ENCODE results near the gene SVOPL.

Gene SVOPL

DNA sequence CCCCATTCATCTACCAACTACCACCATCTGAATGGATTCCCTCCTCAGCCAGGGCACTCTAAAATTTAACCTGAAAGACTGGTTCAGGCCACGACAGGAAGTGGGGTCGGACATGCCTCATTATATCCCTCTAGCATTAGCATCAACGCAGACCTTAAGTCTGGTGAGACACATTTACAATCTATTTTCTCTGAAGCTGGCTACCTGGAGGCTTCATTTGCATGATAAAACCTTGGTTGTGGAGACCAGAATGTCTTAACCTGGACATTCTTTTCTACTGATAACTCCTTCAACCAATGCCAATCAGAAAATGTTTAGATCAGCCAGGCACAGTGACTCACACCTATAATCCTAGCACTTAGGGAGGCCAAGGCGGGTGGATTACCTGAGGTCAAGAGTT lies 42.3 kb downstream of the SVOPL start:
- no peak for DNase-seq

DNA sequence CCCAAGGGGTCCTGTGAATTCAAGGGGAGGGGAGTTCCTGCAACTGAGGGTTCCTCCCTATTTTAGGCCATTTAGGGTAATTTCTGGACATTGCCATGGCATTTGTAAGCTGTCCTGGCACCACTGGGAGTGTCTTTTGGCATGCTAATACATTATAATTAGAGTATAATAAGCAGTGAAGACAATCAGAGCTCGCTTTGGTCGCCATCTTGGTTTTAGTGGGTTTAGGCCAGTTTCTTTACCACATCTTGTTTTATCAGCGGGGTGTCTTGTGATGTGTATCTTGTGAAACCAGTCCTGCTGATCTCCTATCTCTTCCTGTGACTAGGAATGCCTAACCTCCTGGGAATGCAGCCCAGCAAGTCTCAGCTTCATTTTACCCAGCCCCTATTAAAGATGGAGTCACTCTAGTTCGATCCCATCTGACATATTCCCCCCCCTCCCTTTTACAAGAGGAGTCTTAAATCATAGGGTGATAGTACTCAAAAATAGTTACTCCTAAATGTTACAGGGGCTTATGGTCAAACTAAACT lies 43.2 kb downstream of the SVOPL start:
- DNase-seq = no peak

DNA sequence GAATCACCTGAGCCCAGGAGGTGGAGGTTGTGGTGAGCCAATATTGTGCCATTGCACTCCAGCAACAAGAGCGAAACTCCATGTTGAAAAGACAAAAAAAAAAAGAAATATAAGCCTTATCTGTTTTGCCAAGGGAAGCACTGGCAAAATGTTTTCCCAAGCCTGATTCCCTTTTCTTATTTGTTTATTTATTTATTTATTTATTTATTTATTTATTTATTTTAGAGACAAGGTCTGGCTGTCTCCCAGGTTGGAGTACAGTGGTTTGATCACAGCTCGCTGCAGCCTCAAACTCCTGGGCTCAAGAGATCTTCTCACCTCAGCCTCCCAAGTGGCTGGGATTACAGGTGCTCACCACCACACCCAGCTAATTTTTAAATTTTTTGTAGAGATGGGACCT lies 44.2 kb downstream of the SVOPL start:
- no peak for DNase-seq

DNA sequence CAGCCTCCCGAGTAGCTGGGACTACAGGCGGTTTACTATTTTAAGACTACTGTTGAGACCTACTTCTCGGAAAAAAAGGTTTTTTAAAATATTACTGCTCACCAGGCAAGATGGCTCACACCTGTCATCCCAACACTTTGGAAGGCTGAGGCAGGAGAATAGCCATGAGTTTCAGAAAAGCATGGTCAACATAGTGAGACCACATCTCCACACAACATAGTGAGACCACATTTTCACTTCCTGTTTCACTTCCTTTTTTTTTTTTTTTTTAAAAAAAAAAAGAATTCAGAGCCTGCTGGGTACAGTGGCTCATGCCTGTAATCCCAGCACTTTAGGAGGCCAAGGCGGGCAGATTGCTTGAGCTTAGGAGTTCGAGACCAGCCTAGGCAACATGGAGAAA lies 46.5 kb downstream of the SVOPL start:
- DNase-seq = no peak

DNA sequence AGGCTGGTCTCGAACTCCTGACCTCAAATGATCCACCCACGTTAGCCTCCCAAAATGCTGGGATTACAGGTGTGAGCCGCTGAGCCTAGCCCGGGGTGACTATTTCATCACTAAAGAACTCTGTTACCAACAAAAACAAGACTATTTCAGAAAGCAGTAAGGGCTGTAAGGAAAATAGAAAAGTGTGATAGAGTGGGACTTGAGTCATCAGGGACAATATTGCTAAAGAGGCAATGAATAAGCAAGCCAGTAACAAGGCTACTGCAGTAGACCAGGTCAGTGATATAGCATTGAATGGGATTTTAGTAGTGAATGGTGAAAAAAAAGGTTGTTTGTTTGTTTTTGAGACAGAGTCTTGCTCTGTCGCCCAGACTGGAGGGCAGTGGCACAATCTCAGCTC lies 51.7 kb downstream of the SVOPL start:
- no peak for DNase-seq

DNA sequence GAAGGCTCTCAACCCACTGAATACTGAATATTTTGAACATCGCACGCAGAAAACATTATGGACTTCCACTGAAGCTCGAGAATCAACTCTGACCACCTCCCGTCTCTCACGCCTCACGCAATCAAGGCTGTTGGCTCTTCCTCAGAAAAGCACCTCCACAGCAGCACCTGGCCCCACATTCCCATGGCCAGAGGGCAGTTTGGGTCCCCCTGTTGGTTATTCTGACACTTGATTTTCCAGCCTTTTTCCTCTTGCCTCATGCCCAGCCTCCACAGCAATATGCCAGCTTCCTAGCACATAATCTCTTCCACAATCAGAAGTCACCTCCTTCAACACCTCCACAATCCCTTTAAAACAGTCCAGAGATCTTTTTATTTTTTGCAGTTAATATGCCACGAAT lies 55.9 kb downstream of the SVOPL start:
- no peak for DNase-seq

DNA sequence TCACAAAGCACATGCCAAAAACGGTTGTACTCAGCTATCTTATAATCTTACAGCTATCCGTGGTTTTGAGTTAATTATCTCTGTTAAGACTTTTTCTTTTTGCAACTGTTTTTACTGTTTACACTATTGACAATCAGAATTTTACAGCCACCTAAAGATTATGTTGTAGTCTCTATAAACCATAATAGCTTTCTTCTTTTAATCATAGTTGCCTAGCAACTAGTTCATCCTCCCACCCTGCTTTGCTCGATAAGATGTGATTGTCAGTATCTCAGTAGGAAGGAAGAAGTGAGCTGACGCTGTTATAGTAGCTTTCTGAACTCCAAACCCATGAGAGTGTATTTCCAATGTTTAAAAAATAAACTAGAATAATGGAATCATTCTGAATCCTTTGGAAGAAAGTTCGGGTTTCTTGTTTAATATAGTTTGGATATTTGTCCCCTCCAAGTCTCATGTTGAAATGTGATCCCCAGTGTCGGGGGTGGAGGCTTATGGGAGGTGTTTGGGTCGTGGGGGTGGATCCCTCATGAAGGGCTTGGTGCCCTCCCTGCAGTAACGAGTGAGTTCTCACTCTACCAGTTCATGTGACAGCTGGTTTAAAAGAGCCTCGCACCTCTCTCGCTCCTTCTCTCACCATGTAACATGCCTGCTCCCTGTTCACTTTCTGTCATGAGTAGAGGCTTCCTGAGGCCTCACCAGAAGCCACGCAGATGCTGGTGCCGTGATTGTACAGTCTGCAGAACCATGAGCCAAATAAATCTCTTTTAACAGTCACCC lies 68.1 kb downstream of the SVOPL start:
- no peak for DNase-seq

DNA sequence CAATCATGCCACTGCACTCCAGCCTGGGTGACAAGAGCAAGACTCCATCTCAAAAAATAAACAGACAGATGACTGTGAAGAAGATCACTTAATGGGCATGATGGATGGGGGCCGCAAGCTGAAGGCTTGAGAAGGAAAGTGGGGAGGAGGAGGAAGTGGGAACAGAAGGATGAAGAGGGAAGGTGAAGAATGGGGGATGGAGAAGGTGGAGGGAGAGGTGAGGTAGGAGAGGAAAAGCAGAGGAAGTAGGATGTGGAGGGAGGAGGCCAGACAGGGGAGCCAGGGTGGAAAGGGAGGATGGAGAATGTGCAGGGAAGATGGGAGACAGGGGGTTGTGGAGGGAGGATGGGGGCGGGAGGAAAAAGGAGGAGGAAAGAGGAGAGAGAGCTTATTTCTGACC lies 68.8 kb downstream of the SVOPL start:
- DNase-seq = no peak

DNA sequence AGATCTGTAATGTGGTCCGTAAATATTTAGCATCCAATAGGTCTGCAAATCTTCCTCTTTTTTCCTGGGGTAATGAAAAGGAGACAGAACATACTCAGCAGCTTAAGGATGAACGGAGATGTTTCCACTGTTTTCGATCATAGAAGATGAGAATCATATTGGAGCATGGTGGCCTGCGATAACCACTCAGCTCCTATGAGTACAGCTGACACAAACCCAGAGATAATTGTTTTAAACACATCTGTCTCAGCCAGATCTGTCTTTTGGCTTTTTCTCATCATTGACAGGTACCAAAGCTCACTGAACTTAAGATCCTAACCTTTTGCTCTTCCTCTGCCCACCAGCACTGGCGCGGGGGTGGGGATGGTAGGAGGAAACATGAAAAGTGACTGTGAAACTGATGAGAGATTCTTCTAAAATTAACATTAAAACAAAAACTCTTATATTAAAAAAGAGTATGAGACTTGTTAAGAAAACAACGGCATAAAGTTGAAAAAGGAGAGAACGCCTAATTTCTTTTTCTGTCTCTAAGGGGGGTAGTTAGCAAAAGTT lies 71.0 kb downstream of the SVOPL start:
- DNase-seq = no peak

DNA sequence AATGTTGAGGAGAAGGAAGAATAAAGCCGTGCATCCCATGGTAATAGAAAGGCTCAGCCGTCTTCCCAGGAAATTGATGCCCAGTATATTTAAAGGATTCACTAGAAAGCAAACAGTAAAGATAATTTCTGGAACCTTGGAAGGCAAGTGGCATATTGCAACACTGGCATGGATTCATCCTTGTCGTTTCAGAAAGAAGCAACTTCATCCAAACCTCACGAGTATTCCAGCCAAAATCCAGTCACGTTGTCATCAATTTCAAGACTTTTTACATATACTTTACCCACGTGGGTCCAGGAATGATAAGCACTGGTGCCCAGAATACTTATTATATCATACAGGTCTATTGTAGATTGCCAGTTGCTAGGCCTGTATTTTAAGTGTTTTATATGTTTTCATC lies 73.8 kb downstream of the SVOPL start:
- no peak for DNase-seq

DNA sequence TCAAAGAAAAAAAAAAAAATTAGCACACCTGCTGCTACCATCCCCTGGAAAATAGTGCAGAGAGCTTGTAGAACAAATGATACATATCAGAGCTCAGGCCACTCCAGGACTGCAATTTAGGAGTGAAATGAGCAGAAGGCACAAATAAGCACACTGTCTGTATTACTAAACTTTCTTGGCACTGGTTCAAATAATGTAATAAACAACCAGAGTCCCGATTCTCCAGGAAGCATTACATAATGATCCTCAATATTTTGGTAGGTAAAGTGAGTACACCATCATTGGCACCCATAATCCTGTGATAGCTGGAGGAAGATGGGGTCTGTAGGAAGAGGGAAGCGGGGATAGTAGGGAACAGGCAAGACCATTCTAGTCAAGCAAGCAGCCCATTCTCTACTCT lies 74.3 kb downstream of the SVOPL start:
- no peak for DNase-seq

DNA sequence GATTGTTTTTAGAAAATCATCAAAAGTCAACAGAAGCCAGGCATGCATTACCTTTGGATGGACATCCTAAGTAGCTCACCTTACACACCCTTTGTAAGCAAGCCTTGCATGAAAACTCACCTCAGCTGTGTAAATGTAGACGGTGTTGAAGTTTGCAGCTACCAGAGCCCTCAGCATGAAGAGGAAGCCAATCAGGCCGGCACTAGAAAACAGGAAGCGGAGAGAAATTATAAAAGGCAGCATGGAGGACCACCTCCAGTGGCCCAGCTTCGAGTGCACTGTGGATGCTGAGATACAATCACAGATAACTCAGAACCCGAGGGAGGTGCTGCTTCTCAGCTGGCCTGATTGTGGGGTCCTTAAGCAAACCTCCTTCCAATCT lies 75.3 kb downstream of the SVOPL start:
- no peak for DNase-seq

DNA sequence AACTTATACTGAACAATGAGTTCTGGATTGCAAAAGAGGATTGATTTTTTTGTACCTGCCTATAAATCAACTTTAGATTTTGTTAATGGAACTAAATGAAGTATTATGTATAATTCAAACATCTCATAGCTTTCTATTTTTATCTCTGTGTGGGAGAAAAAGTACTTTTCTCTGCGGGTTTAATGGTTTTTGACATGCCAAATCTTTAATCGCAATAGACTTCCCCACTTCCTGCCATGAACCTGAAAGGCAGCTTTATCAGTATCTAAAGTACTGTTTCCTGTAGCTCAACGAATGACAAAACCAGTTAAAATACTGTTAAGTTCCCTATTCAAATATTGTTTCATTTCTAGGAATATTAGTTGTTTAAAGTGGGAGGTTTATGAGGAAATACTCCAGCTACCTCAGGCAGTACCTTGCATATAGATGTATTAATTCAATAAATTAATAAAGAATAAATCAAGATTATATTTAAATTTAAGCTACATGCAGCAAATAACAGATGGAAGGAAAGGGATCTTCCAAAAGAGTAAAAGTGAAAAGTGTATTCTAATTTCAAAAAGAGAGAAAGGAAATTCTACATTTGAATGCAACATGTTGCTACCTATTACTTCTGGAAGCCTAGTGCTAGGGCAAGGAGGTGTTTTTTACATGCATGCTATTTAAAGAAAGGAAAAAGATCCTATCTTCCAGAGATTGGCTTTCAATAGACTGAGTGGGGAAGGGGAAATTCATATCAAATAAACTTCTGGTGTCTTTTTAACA lies 75.9 kb downstream of the SVOPL start:
- no peak for DNase-seq

DNA sequence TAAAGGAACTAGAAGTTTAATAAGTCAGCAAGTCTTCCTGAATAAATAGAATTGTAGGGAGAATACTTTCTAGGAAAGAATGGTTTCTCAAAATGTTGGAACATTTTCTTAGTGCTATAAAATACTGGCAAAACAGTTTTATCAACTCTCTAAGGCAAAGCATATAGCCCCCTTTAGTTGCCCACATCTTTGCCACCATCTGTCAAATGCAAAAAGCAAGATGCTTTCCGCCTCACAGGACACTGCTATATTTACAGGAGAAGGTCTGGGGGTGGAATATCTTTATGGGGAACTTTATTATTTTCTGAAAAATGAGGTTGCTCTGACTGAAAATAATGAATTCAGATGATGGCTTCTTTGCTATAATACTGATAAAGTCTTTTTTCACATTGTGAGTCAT lies 78.3 kb downstream of the SVOPL start:
- DNase-seq = no peak

DNA sequence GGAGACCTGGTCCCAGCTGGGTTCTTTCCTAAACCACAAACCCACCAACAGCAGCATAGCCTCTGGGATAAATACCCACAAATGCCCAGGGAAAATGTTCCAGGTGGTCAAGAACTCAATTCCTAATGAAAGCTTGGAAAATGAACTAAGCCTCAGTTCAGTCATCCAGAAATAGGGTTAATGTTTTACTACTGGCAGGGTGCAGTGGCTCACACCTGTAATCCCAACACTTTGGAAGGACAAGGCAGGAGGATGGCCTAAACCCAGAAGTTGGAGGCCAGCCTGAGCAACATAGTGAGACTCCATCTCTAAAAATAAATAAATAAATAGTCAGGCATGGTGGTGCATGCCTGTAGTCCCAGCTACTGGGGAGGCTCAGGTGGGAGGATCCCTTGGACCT lies 82.2 kb downstream of the SVOPL start:
- no peak for DNase-seq

DNA sequence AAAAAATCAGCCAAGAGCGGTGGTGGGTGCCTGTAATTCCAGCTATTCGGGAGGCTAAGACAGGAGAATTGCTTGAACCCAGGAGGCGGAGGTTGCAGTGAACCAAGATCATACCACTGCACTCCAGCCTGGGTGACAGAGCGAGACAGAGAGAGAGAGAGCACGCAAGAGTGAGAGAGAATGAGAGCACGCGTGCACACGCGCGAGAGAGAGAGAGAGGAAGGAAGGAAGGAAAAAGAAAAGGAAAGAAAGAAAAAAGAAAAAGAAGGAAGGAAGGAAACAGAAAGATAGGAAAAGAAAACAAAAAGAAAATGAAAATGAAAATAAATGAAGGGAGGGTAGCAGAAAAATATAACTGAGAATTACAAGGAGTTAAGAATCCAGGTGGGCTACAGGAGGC lies 82.7 kb downstream of the SVOPL start:
- no peak for DNase-seq

DNA sequence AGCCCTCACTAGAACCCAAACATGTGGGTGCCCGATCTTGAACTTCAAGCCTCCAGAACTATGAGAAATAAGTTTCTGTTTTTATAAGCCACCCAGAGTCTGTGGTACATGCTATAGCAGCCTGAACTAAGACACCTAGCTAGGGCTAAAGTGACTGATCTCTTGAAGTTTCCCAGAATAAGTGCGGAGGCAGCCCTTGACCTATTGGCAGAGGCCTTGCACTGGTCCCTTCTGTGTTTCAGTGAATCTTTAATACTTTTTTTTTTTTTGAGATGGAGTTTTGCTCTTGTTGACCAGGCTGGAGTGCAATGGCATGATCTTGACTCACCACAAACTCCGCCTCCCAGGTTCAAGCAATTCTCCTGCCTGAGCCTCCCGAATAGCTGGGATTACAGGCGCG lies 85.1 kb downstream of the SVOPL start:
- DNase-seq = no peak

DNA sequence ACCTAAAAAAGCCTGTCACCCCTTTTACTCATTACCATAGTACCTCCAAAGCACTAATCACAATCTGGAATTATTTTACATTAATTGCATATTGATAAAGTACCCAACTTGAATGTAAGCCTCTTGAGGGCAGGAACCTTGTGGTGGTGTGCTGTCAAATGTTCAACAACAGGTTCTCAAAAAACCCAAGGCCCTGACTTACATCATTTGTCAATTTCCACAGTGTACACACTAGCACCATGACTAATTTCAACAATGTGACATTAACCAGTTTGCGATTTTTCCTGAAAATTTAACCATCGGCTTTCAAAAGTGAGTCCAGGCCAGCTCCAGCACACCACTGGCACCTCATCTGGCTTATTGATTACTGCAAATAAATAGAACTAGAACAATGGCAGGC lies 87.5 kb downstream of the SVOPL start:
- no peak for DNase-seq

DNA sequence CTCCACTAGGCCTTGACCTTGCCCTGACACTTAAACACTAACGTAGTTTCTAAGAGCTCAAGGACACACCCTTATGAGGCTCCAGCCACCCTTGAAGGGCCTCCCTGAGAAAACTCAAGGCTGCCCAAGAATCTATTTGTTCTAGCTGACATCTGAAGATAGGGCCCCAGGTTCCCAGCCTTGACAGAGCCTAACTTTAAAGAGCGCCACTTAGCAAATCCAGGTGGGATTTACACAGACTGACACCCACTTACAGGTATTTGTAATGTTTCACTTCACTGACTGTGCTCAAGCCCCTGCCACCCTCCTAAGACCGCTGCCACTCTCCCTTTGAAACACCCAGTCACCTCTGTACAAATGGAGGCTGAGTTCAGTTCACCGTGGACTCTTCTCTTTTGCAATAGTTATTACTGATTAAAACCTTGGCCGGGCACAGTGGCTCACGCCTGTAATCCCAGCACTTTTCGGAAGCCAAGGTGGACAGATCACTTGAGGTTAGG lies 90.4 kb downstream of the SVOPL start:
- DNase-seq = no peak

DNA sequence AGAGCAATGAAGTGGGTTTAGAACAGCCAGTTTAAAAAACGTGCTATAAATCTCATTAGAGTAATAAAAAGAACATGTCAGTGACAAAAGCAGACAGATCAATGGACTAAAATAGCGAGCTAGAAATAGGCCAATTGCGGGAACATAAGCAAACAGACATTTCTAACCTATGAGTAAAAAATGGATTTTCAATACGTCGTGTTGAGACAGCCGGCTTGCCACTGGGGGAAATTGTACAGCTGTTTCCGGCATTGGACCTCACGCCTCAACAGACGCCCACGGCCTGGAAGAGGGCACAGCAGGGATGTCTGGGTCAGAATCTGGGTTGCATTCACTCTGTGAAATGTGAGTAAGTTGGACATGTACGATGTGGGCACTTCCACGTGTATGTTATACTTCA lies 92.9 kb downstream of the SVOPL start:
- DNase-seq = no peak

DNA sequence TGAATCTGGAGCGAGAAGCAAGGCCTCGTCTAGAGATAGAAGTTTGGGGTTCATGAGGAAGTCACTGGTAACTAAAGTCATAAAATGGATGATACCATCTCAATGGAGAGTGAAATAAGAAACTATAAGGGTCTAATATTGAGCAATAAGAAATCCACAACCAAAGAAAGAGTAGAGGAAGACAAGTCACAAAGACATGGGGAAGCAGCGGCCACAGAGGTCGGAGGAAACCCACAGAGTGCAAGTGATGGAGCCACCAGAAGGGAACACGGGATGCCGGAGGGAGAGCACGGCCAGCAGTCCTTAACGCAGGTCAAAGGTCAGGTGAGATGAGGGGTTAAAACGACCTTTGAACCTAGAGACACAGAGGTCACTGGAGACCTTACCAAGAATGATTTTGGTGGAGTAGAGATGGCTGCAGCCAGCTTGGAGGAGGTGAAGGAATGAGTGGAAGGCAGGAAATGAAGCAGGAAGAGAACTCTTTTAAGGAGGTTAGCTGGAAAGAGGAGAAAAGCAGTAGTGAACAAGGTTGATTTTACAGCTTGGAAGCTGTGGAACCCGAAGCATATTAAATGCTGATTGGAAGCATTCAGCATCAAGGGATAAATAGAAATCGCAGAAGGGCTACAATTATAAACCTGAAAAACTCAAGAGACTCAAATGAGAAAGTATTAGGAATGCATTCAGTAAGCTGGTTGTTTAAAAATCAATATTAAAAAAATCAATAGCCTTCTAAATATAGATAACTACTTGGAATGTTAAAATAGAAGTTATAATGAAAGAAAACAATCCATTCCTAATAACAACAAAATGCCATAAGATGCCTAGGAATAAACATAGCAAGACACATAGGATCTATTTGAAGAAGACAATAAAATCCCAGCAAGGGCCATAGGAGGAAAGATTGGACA lies 93.7 kb downstream of the SVOPL start:
- DNase-seq = no peak

DNA sequence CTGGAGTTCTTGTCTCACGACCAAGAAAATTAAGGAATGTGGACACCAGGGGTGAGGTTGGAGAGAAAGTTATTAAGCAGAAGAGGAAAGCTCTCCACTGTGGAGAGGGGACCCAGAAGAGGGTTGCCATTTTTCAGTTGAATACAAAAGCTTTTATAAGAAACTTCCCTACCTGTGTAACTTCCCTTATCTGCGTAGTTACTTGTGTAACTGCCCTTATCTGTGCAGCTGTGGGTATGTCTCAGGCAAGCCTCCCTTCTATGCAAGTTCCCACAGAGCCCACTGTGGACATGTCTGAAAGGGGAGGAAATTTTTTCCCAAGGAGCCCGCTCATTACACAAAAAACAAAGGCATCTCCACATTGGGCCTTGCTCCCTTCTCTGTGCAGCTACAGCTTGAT lies 94.9 kb downstream of the SVOPL start:
- DNase-seq = no peak

All from NCI-H1105 (cell line).